Sigmoid colon (tissue), 3 donors: ENCODE results near the gene PLCB1.

ENCODE experiments used
- CTCF ChIP-seq, 4 experiments: fragments of 450-650 bp in 3 of 4; fragments of 200-600 bp in 1 of 4; IDR thresholded peaks; one replicate each; pipeline ENCODE4 v1.5.1; 2016 to 2019; ENCODE audit warnings: antibody characterized with exemption in 4 of 4, mild to moderate bottlenecking in 3 of 4, moderate library complexity in 2 of 4
- POLR2A ChIP-seq, 2 donors: fragments of 450-650 bp; IDR thresholded peaks; one replicate each; pipeline ENCODE4 v1.6.1; 2016; ENCODE audit warnings: antibody characterized with exemption in 2 of 2, mild to moderate bottlenecking in 2 of 2, moderate library complexity in 2 of 2

DNA sequence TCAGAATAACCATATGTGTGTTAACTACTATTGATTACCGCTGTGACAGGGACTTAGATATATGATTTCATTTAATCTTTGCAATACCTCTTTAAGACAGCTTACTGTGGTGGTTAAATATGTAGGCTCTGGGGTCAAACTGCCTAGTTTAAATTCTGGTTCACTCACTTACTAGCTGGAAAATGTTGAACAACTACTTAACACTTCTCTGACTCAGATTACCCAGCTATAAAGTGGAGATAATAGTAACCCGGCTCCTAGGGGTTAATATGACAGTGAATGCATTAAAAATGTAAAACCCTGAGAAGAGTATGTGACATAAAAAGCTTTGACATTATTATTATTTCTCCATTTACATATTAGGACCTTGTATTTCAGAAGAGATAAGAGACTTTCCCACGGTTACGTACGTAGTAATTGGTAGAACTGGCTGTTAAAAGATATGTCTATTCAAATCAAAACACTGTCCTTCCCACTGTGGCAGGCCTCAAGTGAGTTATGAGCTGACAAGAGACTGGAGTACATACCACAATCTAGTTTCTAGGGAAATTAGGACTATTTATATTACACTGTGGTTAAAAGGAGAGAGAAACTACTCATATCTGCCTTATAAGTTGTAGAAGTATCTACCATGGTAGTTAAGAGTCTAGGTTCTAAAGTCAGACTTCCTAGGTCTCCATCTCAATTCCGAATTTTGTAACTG is 4.4 kb upstream of the PLCB1 start:
- no peak for TF ChIP-seq CTCF (IDR thresholded peaks at IDR 0.05)
- no peak for TF ChIP-seq POLR2A (IDR thresholded peaks at IDR 0.05)
